ENCODE results near the gene PNPLA2. TPM values are rescaled to one million over a fixed set of nuclear protein-coding genes. Genes with fewer than 3 reads are reported as not detected.
A peak's percentile ranks its signal among the peaks of the same experiment; 100 is the strongest.

PNPLA2 gene
- total RNA-seq, 1 donor from 2014 or later, result 9.0 TPM

GRCh38 chr11:776561-777287 lies 42.0 kb upstream of the PNPLA2 start:
- no peak for TF ChIP-seq CTCF (IDR thresholded peaks at IDR 0.05; ENCODE audit: insufficient read depth, low read length, severe bottlenecking)
- no peaks in the 10 kb centered on the region for H3K27me3 ChIP-seq (ENCODE audit: control insufficient read depth, insufficient read depth, low read length)
- no peak for FAIRE-seq
- peaks cover 34% of the 10 kb centered on the region for H3K36me3 ChIP-seq (ENCODE audit: control insufficient read depth, insufficient read depth, low read length)
- H3K4me3 ChIP-seq (ENCODE audit: low read depth, low read length), result peak overlapping the region; percentile 95
- no peak for DNase-seq (ENCODE audit: low read depth)

- peak within 1 kb of the TSS; percentile 95 for H3K4me3 ChIP-seq (ENCODE audit: low read depth, low read length)
- DNase-seq (ENCODE audit: low read depth) (peak; percentile 66), FAIRE-seq (no peak)
- no peak for TF ChIP-seq CTCF (IDR thresholded peaks at IDR 0.05; ENCODE audit: insufficient read depth, low read length, severe bottlenecking)
- H3K27me3 ChIP-seq (ENCODE audit: control insufficient read depth, insufficient read depth, low read length), result no peaks in the 10 kb centered on the region
- peaks cover 28% of the 10 kb centered on the region for H3K36me3 ChIP-seq (ENCODE audit: control insufficient read depth, insufficient read depth, low read length)
Observed at GRCh38 chr11:777288-778255, 41.1 kb upstream of the PNPLA2 start, which contains the start of gene GATD1. GATD1 (minus strand) TSS chr11:777487; CDS start chr11:777462, 25 bp downstream.

GRCh38 chr11:778976-779954 lies 39.4 kb upstream of the PNPLA2 start:
- DNase-seq (ENCODE audit: low read depth), result no peak
- TF ChIP-seq CTCF (IDR thresholded peaks at IDR 0.05; ENCODE audit: insufficient read depth, low read length, severe bottlenecking), result no peak
- H3K4me3 ChIP-seq (ENCODE audit: low read depth, low read length), result no peak overlapping the region

GRCh38 chr11:779955-780532 lies 38.7 kb upstream of the PNPLA2 start:
- no peak for FAIRE-seq
- peaks cover 10% of the 10 kb centered on the region for H3K36me3 ChIP-seq (ENCODE audit: control insufficient read depth, insufficient read depth, low read length)
- no peak for TF ChIP-seq CTCF (IDR thresholded peaks at IDR 0.05; ENCODE audit: insufficient read depth, low read length, severe bottlenecking)
- H3K27me3 ChIP-seq (ENCODE audit: control insufficient read depth, insufficient read depth, low read length), result no peaks in the 10 kb centered on the region
- no peak overlapping the region for H3K4me3 ChIP-seq (ENCODE audit: low read depth, low read length)
- no peak for DNase-seq (ENCODE audit: low read depth)

More at GRCh38 chr11:778976-779954, 39.4 kb upstream of the PNPLA2 start:
- peaks cover 14% of the 10 kb centered on the region for H3K36me3 ChIP-seq (ENCODE audit: control insufficient read depth, insufficient read depth, low read length)
- H3K27me3 ChIP-seq (ENCODE audit: control insufficient read depth, insufficient read depth, low read length), result no peaks in the 10 kb centered on the region
- FAIRE-seq, result no peak
